Lower leg skin (tissue), 3 donors: ENCODE measurements around the gene JMJD1C.
"Not testable (repeated sequence)": the region's sequence is repeated elsewhere in the genome, so short reads cannot be mapped to it uniquely, and the experiment has no call there.

ENCODE experiments used
- CTCF ChIP-seq, 3 donors: fragments of 450-650 bp; IDR thresholded peaks; one replicate each; pipeline ENCODE4 v1.5.1; 2016; ENCODE audit warnings: antibody characterized with exemption in 3 of 3, mild to moderate bottlenecking in 3 of 3, moderate library complexity in 2 of 3
- POLR2A ChIP-seq, 2 donors: fragments of 450-650 bp; IDR thresholded peaks; one replicate each; pipeline ENCODE4 v1.6.1; 2016 to 2017; ENCODE audit warnings: antibody characterized with exemption in 2 of 2, mild to moderate bottlenecking in 1 of 2, moderate library complexity in 1 of 2

- TF ChIP-seq CTCF, POLR2A (IDR thresholded peaks at IDR 0.05): not testable (repeated sequence)
These were observed 34.8 kb upstream of the JMJD1C start for GRCh38 chr10:63500551-63500950.
